ENCODE data around the gene FOS.
"Not testable (repeated sequence)": the region's sequence is repeated elsewhere in the genome, so short reads cannot be mapped to it uniquely, and the experiment has no call there.

The FOS gene

GRCh38 chr14:75234173-75235115 lies 44.2 kb upstream of the FOS start:
- no peak for TF ChIP-seq CTCF (conservative IDR thresholded peaks at IDR 0.05; ENCODE audit: low read depth)
- POLR2A ChIA-PET (ENCODE audit: low non-redundant PET), result no interaction called here
- H3K27ac ChIP-seq, result peak overlapping the region; percentile 80
- CTCF ChIA-PET, result interaction anchor here (0.6 kb wide), 1 partner anchor 19 kb away, joined by 3 read pairs; no protein-coding TSS in a partner anchor
- DNase-seq (ENCODE audit: low spot score), result peak; percentile 34

GRCh38 chr14:75235198-75235597 lies 43.4 kb upstream of the FOS start:
- DNase-seq (ENCODE audit: low spot score); POLR2A ChIA-PET (ENCODE audit: low non-redundant PET); CTCF ChIA-PET: not testable (repeated sequence)
- H3K27ac ChIP-seq, result peak overlapping the region; percentile 80

- no peak for DNase-seq (ENCODE audit: low spot score)
- TF ChIP-seq CTCF (conservative IDR thresholded peaks at IDR 0.05; ENCODE audit: low read depth), result no peak
- peak overlapping the region; percentile 49 for H3K27ac ChIP-seq
- POLR2A ChIA-PET (ENCODE audit: low non-redundant PET), result no interaction called here
- CTCF ChIA-PET, result interaction anchor here (0.7 kb wide), 1 partner anchor 19 kb away, joined by 3 read pairs; no protein-coding TSS in a partner anchor
Observed at GRCh38 chr14:75236467-75236866, 42.2 kb upstream of the FOS start.

GRCh38 chr14:75236901-75237419 lies 41.7 kb upstream of the FOS start:
- ChIA-PET POLR2A (ENCODE audit: low non-redundant PET) (no interaction called here), CTCF (interaction anchor here (0.7 kb wide), 1 partner anchor 20 kb away, joined by 3 read pairs; no protein-coding TSS in a partner anchor)

GRCh38 chr14:75238756-75239455 lies 39.7 kb upstream of the FOS start:
- POLR2A ChIA-PET (ENCODE audit: low non-redundant PET), result interaction anchor here (0.7 kb wide), 1 partner anchor 12 kb away, joined by 5 read pairs; no protein-coding TSS in a partner anchor
- peak overlapping the region; percentile 12; the same call in 1 of the 2 replicates for H3K27ac ChIP-seq
- CTCF ChIA-PET, result interaction anchor here (0.5 to 1.3 kb wide), 4 partner anchors 9 to 63 kb away, joined by 3 to 5 read pairs (median 4); no protein-coding TSS in a partner anchor
- no peak for TF ChIP-seq CTCF (conservative IDR thresholded peaks at IDR 0.05; ENCODE audit: low read depth)
- DNase-seq (ENCODE audit: low spot score), result no peak

More at GRCh38 chr14:75236901-75237419, 41.7 kb upstream of the FOS start:
- TF ChIP-seq CTCF (conservative IDR thresholded peaks at IDR 0.05; ENCODE audit: low read depth), result no peak
- H3K27ac ChIP-seq, result peak overlapping the region; percentile 49
- no peak for DNase-seq (ENCODE audit: low spot score)

- POLR2A ChIA-PET (ENCODE audit: low non-redundant PET), result no interaction called here
- peak overlapping the region; percentile 98 for H3K27ac ChIP-seq
- no peak for TF ChIP-seq CTCF (conservative IDR thresholded peaks at IDR 0.05; ENCODE audit: low read depth)
- CTCF ChIA-PET, result no interaction called here
- no peak for DNase-seq (ENCODE audit: low spot score)
Observed at GRCh38 chr14:75240781-75241180, 37.8 kb upstream of the FOS start.

Data from RWPE1 (cell line).